Tibial nerve (tissue), 4 donors: ENCODE results near the gene PWP2. TPM values are rescaled to one million over a fixed set of nuclear protein-coding genes. Genes with fewer than 3 reads are reported as not detected.
"Not testable (repeated sequence)": the region's sequence is repeated elsewhere in the genome, so short reads cannot be mapped to it uniquely, and the experiment has no call there.

Experiments
- DNase-seq, 2 donors: peaks; one replicate each; pipeline ENCODE4 v3.0.0-alpha.2; 2019; ENCODE audit warnings: low spot score in 2 of 2
- H3K27ac ChIP-seq, 4 donors: fragments of 200-600 bp; sonication (generic) in 3 of 4; one replicate each; pipeline ENCODE4 v1.5.1; 2017 to 2019; ENCODE audit warnings: mild to moderate bottlenecking in 1 of 4
- H3K27me3 ChIP-seq, 2 donors: fragments of 200-600 bp; sonication (generic) in 1 of 2; one replicate each; pipeline versions ENCODE4 v1.5.1 to v1.6.0; 2017 to 2019
- H3K36me3 ChIP-seq, 3 donors: fragments of 200-600 bp; sonication (generic); one replicate each; pipeline ENCODE4 v1.5.1; 2018 to 2019
- H3K4me1 ChIP-seq, 4 donors: fragments of 200-600 bp; sonication (generic) in 3 of 4; one replicate each; pipeline ENCODE4 v1.5.1; 2017 to 2019
- H3K4me3 ChIP-seq, 4 donors: fragments of 200-600 bp; sonication (generic) in 3 of 4; one replicate each; pipeline ENCODE4 v1.5.1; 2017 to 2019; ENCODE audit warnings: mild to moderate bottlenecking in 1 of 4, moderate library complexity in 1 of 4
- H3K9me3 ChIP-seq, 4 donors: fragments of 200-600 bp; sonication (generic) in 3 of 4; one replicate each; pipeline ENCODE4 v1.5.1; 2017 to 2019
- WGBS, 2 donors: methylation state at CpG; one replicate each; pipeline ENCODE4 v1.1.5; 2018; 5-methylcytosine and 5-hydroxymethylcytosine counted together
- total RNA-seq, 4 donors: library from RNA; depleted of rRNA; stranded (reverse); fragments of >200 nt; gene quantifications; one replicate each; pipeline ENCODE4 v1.1.0, GENCODE V29; 2016

The PWP2 gene
- total RNA-seq, 4 donors from 2014 or later = 4.7 to 22.0 (median 14.2) TPM

GRCh38 chr21:44155231-44155993 is 48.2 kb downstream of the PWP2 start:
- not testable (repeated sequence) for H3K36me3 ChIP-seq, H3K9me3 ChIP-seq, H3K27me3 ChIP-seq, H3K4me1 ChIP-seq, H3K27ac ChIP-seq, DNase-seq, H3K4me3 ChIP-seq
- WGBS, 2 donors = no CpG with 5 or more reads among the region's 38 CpGs

- H3K36me3 ChIP-seq, H3K27ac ChIP-seq, H3K27me3 ChIP-seq, H3K4me3 ChIP-seq, H3K9me3 ChIP-seq, H3K4me1 ChIP-seq, DNase-seq: not testable (repeated sequence)
- WGBS, 2 donors = no CpG with 5 or more reads among the region's 8 CpGs
Observed at GRCh38 chr21:44155994-44156380, 48.8 kb downstream of the PWP2 start.

GRCh38 chr21:44157439-44158081 is 50.4 kb downstream of the PWP2 start:
- not testable (repeated sequence) for H3K4me1 ChIP-seq, H3K27me3 ChIP-seq
- WGBS, 2 donors = no CpG with 5 or more reads among the region's 28 CpGs

GRCh38 chr21:44158082-44158468 is 50.9 kb downstream of the PWP2 start:
- H3K27me3 ChIP-seq, H3K9me3 ChIP-seq, H3K27ac ChIP-seq, H3K4me3 ChIP-seq, DNase-seq, H3K4me1 ChIP-seq, H3K36me3 ChIP-seq: not testable (repeated sequence)
- WGBS, 2 donors = 90% methylated on average over 5 of the region's 7 CpGs; no CpG with 5 or more reads in 1 of the 2 donors

More at GRCh38 chr21:44157439-44158081, 50.4 kb downstream of the PWP2 start:
- not testable (repeated sequence) for H3K9me3 ChIP-seq, H3K4me3 ChIP-seq, H3K27ac ChIP-seq, H3K36me3 ChIP-seq, DNase-seq

- not testable (repeated sequence) for H3K4me1 ChIP-seq, H3K36me3 ChIP-seq, DNase-seq, H3K27me3 ChIP-seq, H3K27ac ChIP-seq, H3K9me3 ChIP-seq
- no CpG with 5 or more reads among the region's 30 CpGs for WGBS, 2 donors
- H3K4me3 ChIP-seq = peak overlapping the region in 1 of 4 donors; percentile 19
Observed at GRCh38 chr21:44159349-44160297, 52.4 kb downstream of the PWP2 start.

GRCh38 chr21:44160298-44160672 is 53.1 kb downstream of the PWP2 start:
- WGBS, 2 donors = no CpG with 5 or more reads among the region's 15 CpGs
- not testable (repeated sequence) for H3K27ac ChIP-seq, H3K9me3 ChIP-seq

GRCh38 chr21:44160821-44161220 is 53.6 kb downstream of the PWP2 start:
- H3K4me3 ChIP-seq, DNase-seq, H3K36me3 ChIP-seq, H3K4me1 ChIP-seq, H3K27ac ChIP-seq, H3K27me3 ChIP-seq, H3K9me3 ChIP-seq: not testable (repeated sequence)
- WGBS, 2 donors = no CpG with 5 or more reads among the region's 20 CpGs

More at GRCh38 chr21:44160298-44160672, 53.1 kb downstream of the PWP2 start:
- not testable (repeated sequence) for H3K4me3 ChIP-seq, DNase-seq, H3K27me3 ChIP-seq, H3K36me3 ChIP-seq, H3K4me1 ChIP-seq

GRCh38 chr21:44163167-44163653 is 56.0 kb downstream of the PWP2 start:
- no CpG with 5 or more reads among the region's 13 CpGs for WGBS, 2 donors

GRCh38 chr21:44165933-44166332 is 58.7 kb downstream of the PWP2 start:
- not testable (repeated sequence) for H3K4me3 ChIP-seq, H3K4me1 ChIP-seq, DNase-seq

More at GRCh38 chr21:44163167-44163653, 56.0 kb downstream of the PWP2 start:
- not testable (repeated sequence) for DNase-seq, H3K4me1 ChIP-seq, H3K9me3 ChIP-seq, H3K27ac ChIP-seq, H3K4me3 ChIP-seq, H3K36me3 ChIP-seq, H3K27me3 ChIP-seq

GRCh38 chr21:44167527-44167926 is 60.3 kb downstream of the PWP2 start:
- WGBS, 2 donors = no CpG with 5 or more reads among the region's 11 CpGs
- H3K9me3 ChIP-seq = not testable (repeated sequence)

More at GRCh38 chr21:44165933-44166332, 58.7 kb downstream of the PWP2 start:
- H3K9me3 ChIP-seq, H3K27ac ChIP-seq, H3K27me3 ChIP-seq, H3K36me3 ChIP-seq: not testable (repeated sequence)
- no CpG with 5 or more reads among the region's 15 CpGs for WGBS, 2 donors

GRCh38 chr21:44170326-44170725 is 63.1 kb downstream of the PWP2 start:
- not testable (repeated sequence) for DNase-seq, H3K27ac ChIP-seq, H3K9me3 ChIP-seq, H3K36me3 ChIP-seq, H3K4me3 ChIP-seq, H3K27me3 ChIP-seq, H3K4me1 ChIP-seq
- no CpG with 5 or more reads among the region's 10 CpGs for WGBS, 2 donors

More at GRCh38 chr21:44167527-44167926, 60.3 kb downstream of the PWP2 start:
- H3K27me3 ChIP-seq, H3K4me3 ChIP-seq, H3K27ac ChIP-seq, H3K4me1 ChIP-seq, H3K36me3 ChIP-seq, DNase-seq: not testable (repeated sequence)

GRCh38 chr21:44170863-44171262 is 63.7 kb downstream of the PWP2 start:
- not testable (repeated sequence) for DNase-seq, H3K9me3 ChIP-seq, H3K4me1 ChIP-seq, H3K36me3 ChIP-seq, H3K27ac ChIP-seq, H3K4me3 ChIP-seq, H3K27me3 ChIP-seq
- WGBS, 2 donors = no CpG with 5 or more reads among the region's 10 CpGs

- H3K9me3 ChIP-seq, H3K4me1 ChIP-seq, H3K36me3 ChIP-seq, DNase-seq, H3K27ac ChIP-seq, H3K4me3 ChIP-seq, H3K27me3 ChIP-seq: not testable (repeated sequence)
- no CpG with 5 or more reads among the region's 13 CpGs for WGBS, 2 donors
Observed at GRCh38 chr21:44171962-44172572, 64.9 kb downstream of the PWP2 start.
